HG03457 (cell line): Measurements from ENCODE around the gene MTA3.
"Not testable (repeated sequence)": the region's sequence is repeated elsewhere in the genome, so short reads cannot be mapped to it uniquely, and the experiment has no call there.

Experiments used
- ATAC-seq: cut with Tn5 transposase; IDR thresholded peaks from one replicate; pipeline ENCODE4 v1.9.1; 2021; ENCODE audit warnings: moderate number of reproducible peaks; ENCODE audit not compliant: unreplicated experiment

Gene MTA3

GRCh38 chr2:42726680-42727079 lies 158.2 kb downstream of the MTA3 start:
- no peak for ATAC-seq

GRCh38 chr2:42731316-42731715 lies 162.9 kb downstream of the MTA3 start:
- ATAC-seq = not testable (repeated sequence)

- no peak for ATAC-seq
Observed at GRCh38 chr2:42733852-42734251, 165.4 kb downstream of the MTA3 start.

- ATAC-seq = no peak
Observed at GRCh38 chr2:42736598-42737322, 168.3 kb downstream of the MTA3 start.

GRCh38 chr2:42741140-42741539 lies 172.7 kb downstream of the MTA3 start:
- no peak for ATAC-seq

GRCh38 chr2:42742740-42743658 lies 174.6 kb downstream of the MTA3 start:
- ATAC-seq = no peak

GRCh38 chr2:42743659-42743990 lies 175.2 kb downstream of the MTA3 start:
- no peak for ATAC-seq

GRCh38 chr2:42744545-42745082 lies 176.2 kb downstream of the MTA3 start:
- no peak for ATAC-seq

GRCh38 chr2:42747422-42747821 lies 179.0 kb downstream of the MTA3 start:
- no peak for ATAC-seq

GRCh38 chr2:42748840-42749239 lies 180.4 kb downstream of the MTA3 start:
- ATAC-seq = no peak

- ATAC-seq = peak; percentile 47
Observed at GRCh38 chr2:42752314-42752713, 183.9 kb downstream of the MTA3 start.

GRCh38 chr2:42752816-42753813 lies 184.7 kb downstream of the MTA3 start:
- no peak for ATAC-seq

- ATAC-seq = peak; percentile 46
Observed at GRCh38 chr2:42754021-42754775, 185.8 kb downstream of the MTA3 start.

- no peak for ATAC-seq
Observed at GRCh38 chr2:42754776-42755140, 186.3 kb downstream of the MTA3 start.

- ATAC-seq = no peak
Observed at GRCh38 chr2:42755191-42755880, 186.9 kb downstream of the MTA3 start.

GRCh38 chr2:42756150-42756775 lies 187.8 kb downstream of the MTA3 start:
- ATAC-seq = no peak

- no peak for ATAC-seq
Observed at GRCh38 chr2:42756966-42757513, 188.6 kb downstream of the MTA3 start.

- ATAC-seq = no peak
Observed at GRCh38 chr2:42757981-42758740, 189.7 kb downstream of the MTA3 start.
